PC-9 (cell line): Measurements from ENCODE around the gene NECAP2. TPM values are rescaled to one million over a fixed set of nuclear protein-coding genes. Genes with fewer than 3 reads are reported as not detected.
"Not testable (repeated sequence)": the region's sequence is repeated elsewhere in the genome, so short reads cannot be mapped to it uniquely, and the experiment has no call there.

Source experiments
- BruUV-seq: library from RNA; stranded (reverse); fragments of 400-500 nt; replicated peaks from 2 replicates; lab custom pipeline; 2021; lab: Mats Ljungman, UMichigan
- CTCF ChIA-PET: fragments of 300-600 bp; sonication (Branson Sonifier 250); formaldehyde crosslinking; loops from one replicate; lab custom pipeline; 2022; ENCODE audit warnings: antibody characterized with exemption; lab: Charles Lee
- POLR2A ChIA-PET: fragments of 300-600 bp; sonication (Branson Sonifier 250); formaldehyde crosslinking; loops from one replicate; lab custom pipeline; 2022; ENCODE audit warnings: antibody characterized with exemption; ENCODE audit not compliant: unreplicated experiment; lab: Charles Lee
- DNase-seq, 2 experiments: peaks; one replicate each; pipeline versions ENCODE4 v3.0.0 to v3.0.0-alpha.2; 2015 to 2022; ENCODE audit warnings: mixed read lengths in 1 of 2
- H2AFZ ChIP-seq: fragments of 200-600 bp; sonication (generic); 2 replicates; pipeline ENCODE4 v1.8.1; 2017; ENCODE audit warnings: antibody characterized with exemption
- H3F3A ChIP-seq: fragments of 200-600 bp; sonication (generic); 2 replicates; pipeline ENCODE4 v1.8.1; 2017; ENCODE audit warnings: antibody characterized with exemption, mild to moderate bottlenecking, low read depth; ENCODE audit not compliant: insufficient read depth
- H3K27ac ChIP-seq: fragments of 200-600 bp; sonication (generic); 2 replicates; pipeline ENCODE4 v1.6.1; 2016; ENCODE audit warnings: mixed run types
- H3K27me3 ChIP-seq: fragments of 200-600 bp; sonication (generic); 2 replicates; pipeline ENCODE4 v1.6.1; 2016; ENCODE audit warnings: low read depth, mixed run types; ENCODE audit not compliant: insufficient read depth
- H3K36me3 ChIP-seq: fragments of 200-600 bp; sonication (generic); 2 replicates; pipeline ENCODE4 v1.6.1; 2016; ENCODE audit warnings: low read depth, mixed run types
- H3K4me1 ChIP-seq: fragments of 200-600 bp; sonication (generic); replicated peaks from 2 replicates; pipeline ENCODE4 v1.6.1; 2016; ENCODE audit warnings: mixed run types; ENCODE audit not compliant: insufficient read depth
- H3K4me2 ChIP-seq: fragments of 200-600 bp; sonication (generic); 2 replicates; pipeline ENCODE4 v1.6.1; 2017; ENCODE audit warnings: mixed run types
- H3K4me3 ChIP-seq: fragments of 200-600 bp; sonication (generic); 2 replicates; pipeline ENCODE4 v1.6.1; 2016; ENCODE audit warnings: mixed run types
- H3K79me2 ChIP-seq: fragments of 200-600 bp; sonication (generic); 2 replicates; pipeline ENCODE4 v1.6.1; 2017; ENCODE audit warnings: low read depth, mixed run types
- H3K9me2 ChIP-seq: fragments of 200-600 bp; sonication (generic); 2 replicates; pipeline ENCODE4 v1.8.1; 2017; ENCODE audit warnings: mild to moderate bottlenecking; ENCODE audit not compliant: insufficient read depth
- H3K9me3 ChIP-seq: fragments of 200-600 bp; sonication (generic); 2 replicates; pipeline ENCODE4 v1.8.1; 2016; ENCODE audit warnings: low read depth; ENCODE audit not compliant: insufficient read depth
- H4K20me1 ChIP-seq: fragments of 200-600 bp; sonication (generic); 2 replicates; pipeline ENCODE4 v1.8.1; 2017; ENCODE audit not compliant: insufficient read depth
- EZH2 ChIP-seq: fragments of 200-600 bp; sonication (generic); IDR thresholded peaks from 2 replicates; pipeline ENCODE4 v1.8.0; 2017; ENCODE audit warnings: antibody characterized with exemption, low read depth
- intact Hi-C: fragments of 100-400 bp; cut with micrococcal nuclease; formaldehyde crosslinking; loops from one replicate; pipeline ENCODE4 v1.10.0; 2022; ENCODE audit not compliant: unreplicated experiment
- total RNA-seq: library from RNA; stranded (reverse); gene quantifications from 2 replicates; pipeline ENCODE4 v1.2.3, GENCODE V29; 2021
- TF ChIP-seq, protein P1 (sequence below): fragments of 200-600 bp; sonication (generic); conservative IDR thresholded peaks from 2 replicates; pipeline ENCODE4 v1.6.1; 2017; ENCODE audit warnings: mixed run types, antibody characterized with exemption, mild to moderate bottlenecking, moderate library complexity

The NECAP2 gene
- total RNA-seq, 1 experiment from 2014 or later: 49.6 TPM

DNA sequence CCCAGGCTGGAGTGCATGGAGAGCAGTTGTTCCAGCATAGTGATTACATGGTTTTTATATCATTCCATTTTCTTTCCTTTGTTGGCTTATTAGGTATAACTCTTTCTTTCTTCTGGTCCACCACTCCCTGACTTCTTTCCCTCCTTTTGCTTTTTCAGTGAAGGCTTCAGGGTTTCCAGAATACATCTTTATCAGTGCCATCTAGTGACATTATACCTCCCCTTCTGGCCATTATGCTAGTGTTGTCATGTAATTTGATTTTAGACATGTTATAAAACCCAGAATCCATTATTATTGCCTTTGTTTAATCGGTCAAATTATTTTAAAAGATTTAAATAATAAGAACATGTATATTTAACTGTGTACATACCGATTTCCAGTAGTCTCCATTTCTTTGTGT lies 63.0 kb downstream of the NECAP2 start:
- CTCF ChIA-PET: no interaction called here
- Histone ChIP-seq H3K4me1 (no peaks in the 10 kb centered on the region), H3K36me3 (no peaks in the 10 kb centered on the region), H3K27me3 (no peaks in the 10 kb centered on the region), H3K4me2 (no peak overlapping the region), H3K9me3 (no peaks in the 10 kb centered on the region; the same call in 1 of the 2 replicates), H3K79me2 (no peaks in the 10 kb centered on the region), H3K27ac (no peak overlapping the region), H2AFZ (no peak overlapping the region), H3K9me2 (no peaks in the 10 kb centered on the region), H3K4me3 (no peak overlapping the region), H3F3A (no peaks in the 10 kb centered on the region), H4K20me1 (no peaks in the 10 kb centered on the region)
- intact Hi-C loops: no loop called here
- TF ChIP-seq, protein P1, sequence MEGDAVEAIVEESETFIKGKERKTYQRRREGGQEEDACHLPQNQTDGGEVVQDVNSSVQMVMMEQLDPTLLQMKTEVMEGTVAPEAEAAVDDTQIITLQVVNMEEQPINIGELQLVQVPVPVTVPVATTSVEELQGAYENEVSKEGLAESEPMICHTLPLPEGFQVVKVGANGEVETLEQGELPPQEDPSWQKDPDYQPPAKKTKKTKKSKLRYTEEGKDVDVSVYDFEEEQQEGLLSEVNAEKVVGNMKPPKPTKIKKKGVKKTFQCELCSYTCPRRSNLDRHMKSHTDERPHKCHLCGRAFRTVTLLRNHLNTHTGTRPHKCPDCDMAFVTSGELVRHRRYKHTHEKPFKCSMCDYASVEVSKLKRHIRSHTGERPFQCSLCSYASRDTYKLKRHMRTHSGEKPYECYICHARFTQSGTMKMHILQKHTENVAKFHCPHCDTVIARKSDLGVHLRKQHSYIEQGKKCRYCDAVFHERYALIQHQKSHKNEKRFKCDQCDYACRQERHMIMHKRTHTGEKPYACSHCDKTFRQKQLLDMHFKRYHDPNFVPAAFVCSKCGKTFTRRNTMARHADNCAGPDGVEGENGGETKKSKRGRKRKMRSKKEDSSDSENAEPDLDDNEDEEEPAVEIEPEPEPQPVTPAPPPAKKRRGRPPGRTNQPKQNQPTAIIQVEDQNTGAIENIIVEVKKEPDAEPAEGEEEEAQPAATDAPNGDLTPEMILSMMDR: no peak
- no peak for TF ChIP-seq EZH2
- no peak for DNase-seq
- no TSS peak for BruUV-seq
- POLR2A ChIA-PET: no interaction called here

DNA sequence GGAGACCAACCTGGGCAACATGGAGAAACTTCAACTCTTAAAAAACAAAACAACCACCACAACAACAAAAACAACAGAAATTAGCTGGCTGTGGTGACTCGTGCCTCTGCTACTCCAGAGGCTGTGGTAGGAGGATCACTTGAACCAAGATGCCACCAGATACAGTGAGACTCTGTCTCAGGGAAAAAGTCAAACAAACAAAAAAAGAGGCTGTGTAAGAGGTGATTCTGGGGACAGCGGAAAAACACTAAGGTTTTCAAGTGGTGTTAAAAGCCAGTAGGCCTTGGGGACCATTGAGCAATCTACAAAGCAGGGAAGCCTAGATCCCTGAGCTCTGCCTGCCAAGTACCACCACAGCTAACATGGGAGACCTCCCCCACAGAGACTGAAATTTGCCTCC lies 65.3 kb downstream of the NECAP2 start:
- not testable (repeated sequence) for H3K9me3 ChIP-seq

DNA sequence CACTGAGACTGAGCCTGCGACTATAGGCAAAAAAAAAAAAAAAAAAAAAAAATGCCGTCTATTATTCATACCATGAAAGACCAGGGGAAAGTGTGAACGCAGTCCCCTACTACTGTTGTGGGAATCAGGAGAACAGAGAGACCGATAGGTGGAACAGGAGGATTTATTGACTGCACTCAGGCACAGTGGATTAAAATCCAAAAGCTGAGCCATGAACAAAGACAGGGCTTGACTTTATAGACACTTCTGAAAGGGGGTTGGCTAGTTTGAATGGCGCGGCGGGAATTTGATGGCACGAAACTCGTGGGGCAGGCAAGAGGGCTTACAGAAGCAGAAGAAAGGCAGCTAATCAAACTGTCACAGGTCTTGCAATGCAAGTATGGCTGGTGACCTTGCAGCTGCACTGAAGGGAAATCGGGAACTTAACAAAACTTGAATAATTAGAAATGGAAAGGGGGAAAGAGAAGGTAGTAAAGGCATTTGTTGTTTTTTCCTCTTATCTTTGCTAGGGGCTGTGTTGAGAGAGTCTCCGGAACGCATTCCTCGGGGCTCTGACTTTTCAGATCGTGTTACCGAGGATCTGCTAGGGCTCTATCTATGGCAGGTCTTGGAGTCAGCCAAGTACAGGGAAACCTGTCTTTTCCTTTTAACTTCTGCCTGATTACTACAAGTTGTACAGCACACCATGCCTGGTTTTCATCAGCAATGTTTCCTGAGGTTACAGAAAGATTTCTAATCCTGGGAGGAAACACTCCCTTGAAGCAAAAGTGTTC lies 66.0 kb downstream of the NECAP2 start:
- H3K9me2 ChIP-seq, H4K20me1 ChIP-seq, H3K4me3 ChIP-seq, H3K27ac ChIP-seq, BruUV-seq, H3K79me2 ChIP-seq, H3K9me3 ChIP-seq, intact Hi-C loops, DNase-seq, H3F3A ChIP-seq, H3K4me1 ChIP-seq, H3K27me3 ChIP-seq, H3K4me2 ChIP-seq, CTCF ChIA-PET, H3K36me3 ChIP-seq, H2AFZ ChIP-seq, POLR2A ChIA-PET: not testable (repeated sequence)

More for the DNA sequence above, 65.3 kb downstream of the NECAP2 start:
- H3K4me3 ChIP-seq, CTCF ChIA-PET, H3K4me1 ChIP-seq, H3F3A ChIP-seq, H4K20me1 ChIP-seq, BruUV-seq, H3K4me2 ChIP-seq, DNase-seq, H3K9me2 ChIP-seq, H3K36me3 ChIP-seq, POLR2A ChIA-PET, H3K27me3 ChIP-seq, intact Hi-C loops, H2AFZ ChIP-seq, H3K79me2 ChIP-seq, H3K27ac ChIP-seq: not testable (repeated sequence)

DNA sequence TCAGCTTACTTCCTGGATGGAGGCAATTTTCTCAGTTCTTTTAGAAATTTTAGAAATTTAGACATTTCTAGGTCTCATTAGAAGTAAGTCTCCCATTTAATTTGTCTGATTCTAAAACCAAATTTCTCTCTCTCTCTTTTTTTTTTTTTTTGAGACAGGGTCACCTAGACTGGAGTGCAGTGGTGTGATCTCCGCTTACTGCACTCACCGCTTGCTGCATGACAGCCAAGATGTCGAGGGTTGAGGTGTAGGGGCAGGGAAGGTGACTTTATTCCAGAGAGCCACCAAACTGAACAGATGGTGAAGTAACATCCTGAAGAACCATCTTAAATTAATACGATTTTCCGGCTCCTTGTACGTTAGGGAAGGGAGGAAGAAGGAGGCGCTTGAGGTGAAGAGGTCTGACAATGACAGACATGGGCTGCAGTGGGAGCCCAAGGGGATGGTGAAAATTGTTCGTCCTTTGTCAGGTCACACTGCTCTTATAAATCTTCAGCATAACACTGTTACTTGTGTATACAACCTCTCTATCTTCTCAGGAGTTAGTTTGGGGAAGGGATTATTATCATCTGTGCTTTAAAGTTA lies 68.4 kb downstream of the NECAP2 start:
- H3K9me2 ChIP-seq, H3K9me3 ChIP-seq, H3K27me3 ChIP-seq, intact Hi-C loops, DNase-seq, CTCF ChIA-PET, H3K79me2 ChIP-seq, H3K36me3 ChIP-seq, H3F3A ChIP-seq, H3K4me3 ChIP-seq, POLR2A ChIA-PET, BruUV-seq, H3K4me2 ChIP-seq, H4K20me1 ChIP-seq, H3K27ac ChIP-seq, H2AFZ ChIP-seq, H3K4me1 ChIP-seq: not testable (repeated sequence)

Other genes starting within 250 kb of the NECAP2 start
- gene ARHGEF19, start 228.1 kb upstream of the NECAP2 start, total RNA-seq: 38.5 and 44.3 TPM in 2 replicates
- 4.5 and 6.1 TPM in 2 replicates for gene CPLANE2, start 203.5 kb upstream of the NECAP2 start, total RNA-seq
- gene FBXO42, start 88.2 kb upstream of the NECAP2 start, total RNA-seq: 13.0 and 15.3 TPM in 2 replicates
- 104 and 114 TPM in 2 replicates for gene SZRD1, start 73.5 kb upstream of the NECAP2 start, total RNA-seq
- not detected in 2 replicates for gene SPATA21, start 3.3 kb upstream of the NECAP2 start, total RNA-seq
- 1,333 and 3,235 TPM in 2 replicates for gene RNU1-1, start 73.6 kb downstream of the NECAP2 start, total RNA-seq
- gene NBPF1, start 172.8 kb downstream of the NECAP2 start, total RNA-seq: 45.4 and 45.6 TPM in 2 replicates
- 1,333 and 3,235 TPM in 2 replicates for gene RNU1-3, start 226.2 kb downstream of the NECAP2 start, total RNA-seq